GM21526 (cell line): Measurements from ENCODE around the gene DCAF17.
A peak's percentile ranks its signal among the peaks of the same experiment; 100 is the strongest.
"Not testable (repeated sequence)": the region's sequence is repeated elsewhere in the genome, so short reads cannot be mapped to it uniquely, and the experiment has no call there.

Experiments used
- ATAC-seq: cut with Tn5 transposase; IDR thresholded peaks from one replicate; pipeline ENCODE4 v1.9.1; 2021; ENCODE audit warnings: moderate library complexity; ENCODE audit not compliant: unreplicated experiment, low FRiP score

Gene DCAF17

DNA sequence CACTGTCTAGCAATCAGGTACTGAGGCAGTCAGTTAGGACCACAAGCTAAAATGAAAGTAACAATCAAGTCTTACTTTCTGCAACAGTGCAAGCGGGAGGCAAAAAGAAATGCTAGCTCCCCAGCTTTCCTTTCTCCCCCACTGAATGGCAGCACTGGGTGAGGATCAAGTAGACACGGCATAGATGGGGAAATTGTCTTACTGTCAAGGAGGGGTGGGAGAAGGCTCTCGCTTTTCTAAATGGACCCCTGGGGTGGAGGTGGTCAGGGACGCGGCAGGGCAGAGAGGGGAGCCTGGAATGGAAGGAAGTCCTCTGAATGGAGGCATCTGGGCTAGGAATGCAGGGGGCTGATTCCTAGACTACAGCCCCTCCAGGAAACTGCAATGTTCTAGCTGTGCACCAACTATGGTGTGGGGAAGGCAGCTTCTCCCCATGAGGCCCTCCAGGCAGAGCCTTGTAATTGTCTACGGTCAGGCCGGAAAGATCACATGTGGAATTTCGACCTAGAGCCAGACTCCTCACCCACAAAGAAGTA is 24.5 kb upstream of the DCAF17 start:
- no peak for ATAC-seq

DNA sequence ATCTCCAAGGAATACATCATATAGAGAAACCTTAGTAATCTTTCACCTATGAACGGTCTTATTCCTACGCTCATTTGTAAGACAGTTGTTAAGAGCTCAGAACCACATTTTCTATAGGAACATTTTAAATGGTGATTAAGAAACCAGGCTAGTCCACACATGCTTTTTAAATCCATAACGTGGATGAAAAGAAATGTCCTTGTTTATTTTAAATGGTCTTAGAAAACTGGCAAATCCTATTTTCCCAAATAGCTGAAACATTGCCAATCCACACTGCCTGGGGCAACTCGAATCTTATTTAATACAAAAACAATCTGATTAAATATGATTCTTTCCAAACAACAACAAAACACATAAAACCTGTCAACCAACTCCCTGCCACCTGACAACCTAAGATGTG is 23.9 kb upstream of the DCAF17 start:
- ATAC-seq, result no peak

- ATAC-seq, result no peak
Measured at GRCh38 chr2:171410624-171411023, 23.4 kb upstream of the DCAF17 start.

- no peak for ATAC-seq
Measured at GRCh38 chr2:171411214-171411613, 22.8 kb upstream of the DCAF17 start.

DNA sequence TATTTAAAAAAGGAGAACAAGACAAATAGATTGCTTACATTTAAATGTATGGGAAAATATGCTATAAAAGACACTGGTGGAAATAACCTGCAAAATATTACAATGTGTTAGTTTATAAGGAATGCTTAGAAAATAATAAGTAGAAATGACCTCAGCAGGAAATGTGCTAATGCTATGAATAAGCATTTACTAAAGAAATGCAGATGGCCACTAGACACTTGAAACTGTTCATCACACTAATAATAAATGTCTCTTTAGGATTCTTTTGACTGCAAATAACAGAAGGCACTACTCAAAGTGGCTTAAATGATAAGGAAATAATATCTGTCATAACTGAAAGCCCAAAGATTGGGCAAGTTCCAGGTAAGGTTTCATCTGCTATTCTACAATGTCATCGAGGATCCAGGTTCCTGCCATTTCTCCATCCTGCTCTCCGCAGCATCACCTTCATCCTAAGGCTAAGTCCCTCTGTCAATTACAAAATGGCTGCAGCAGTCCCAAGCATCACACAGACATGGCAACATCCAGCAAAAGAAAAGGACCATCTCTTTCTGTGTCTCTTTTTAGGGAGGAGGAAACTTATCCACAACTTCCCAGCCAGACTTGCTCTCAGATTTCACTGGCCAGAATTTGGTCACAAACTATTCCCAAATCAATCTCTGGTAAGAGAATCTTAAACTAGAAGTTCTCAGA is 22.1 kb upstream of the DCAF17 start:
- ATAC-seq, result no peak

DNA sequence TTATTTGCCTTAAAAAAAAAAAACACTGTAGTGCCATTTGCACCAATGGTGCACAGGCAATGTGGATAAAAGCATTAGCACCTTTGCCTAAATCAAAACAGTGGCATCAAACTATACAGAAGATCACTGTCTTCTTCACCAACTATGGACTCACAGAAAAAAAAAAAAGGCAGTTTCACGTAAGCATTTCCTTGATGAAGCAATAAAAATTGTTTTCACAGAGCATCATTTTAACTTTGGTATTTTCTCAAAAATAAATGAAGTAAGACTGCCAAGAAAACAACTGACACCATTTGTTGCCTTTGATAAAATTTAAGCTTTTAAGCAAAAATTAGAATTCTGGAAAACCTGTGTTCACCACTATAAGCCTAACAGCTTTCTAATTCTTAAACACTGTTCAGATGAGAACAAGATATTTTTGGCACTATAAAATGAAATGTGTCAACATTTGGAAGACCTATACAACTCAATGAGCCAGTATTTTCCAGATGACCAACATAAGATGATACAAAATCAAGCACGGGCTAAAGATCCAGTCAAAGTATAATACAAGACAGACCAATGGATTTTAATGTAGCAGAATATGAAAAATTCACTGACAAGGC is 21.4 kb upstream of the DCAF17 start:
- ATAC-seq, result no peak

GRCh38 chr2:171414645-171415044 is 19.4 kb upstream of the DCAF17 start:
- not testable (repeated sequence) for ATAC-seq

DNA sequence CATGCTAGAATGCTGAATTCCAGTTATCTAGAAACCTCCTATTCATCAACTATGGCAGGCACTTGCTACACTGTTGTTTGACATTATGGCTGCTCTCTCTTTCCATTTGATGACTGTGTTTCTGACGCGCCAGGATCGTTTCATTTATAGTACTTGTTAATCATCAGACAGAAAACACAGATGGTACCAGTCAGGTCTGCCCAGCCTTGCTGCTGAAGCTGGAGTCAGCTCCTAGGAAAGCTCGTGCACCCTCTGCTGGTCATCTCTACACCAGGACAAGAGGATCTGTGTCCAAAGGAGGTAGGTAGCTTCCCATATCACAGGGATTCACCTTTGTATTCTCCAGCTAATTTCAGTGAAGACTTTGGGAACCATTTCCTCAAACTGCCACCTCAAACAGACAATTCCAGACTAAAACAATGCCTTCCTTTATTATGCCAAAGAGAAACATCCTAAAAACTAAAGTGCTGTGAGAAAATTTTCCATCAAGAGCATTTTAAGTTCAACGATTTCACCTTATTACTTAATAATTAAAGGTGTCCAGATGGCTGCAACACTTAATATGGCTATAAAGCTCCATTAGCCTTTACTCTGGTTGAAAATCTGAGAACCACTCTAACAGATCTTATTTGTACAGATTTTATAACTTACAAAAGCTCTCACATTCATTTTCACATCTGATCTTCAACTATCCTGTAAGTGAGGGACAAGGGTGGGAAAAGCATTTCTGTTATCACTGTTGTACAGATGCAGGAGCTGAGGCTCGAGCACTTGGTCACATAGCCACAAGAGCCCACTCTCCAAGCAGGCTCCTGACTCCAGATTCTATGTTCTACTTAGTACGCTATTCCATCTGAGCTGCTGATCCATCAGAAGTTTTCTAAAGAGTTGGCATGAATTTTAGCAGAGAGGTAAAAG is 17.8 kb upstream of the DCAF17 start:
- peak; percentile 79 for ATAC-seq

- no peak for ATAC-seq
Measured at GRCh38 chr2:171419333-171419732, 14.7 kb upstream of the DCAF17 start.

DNA sequence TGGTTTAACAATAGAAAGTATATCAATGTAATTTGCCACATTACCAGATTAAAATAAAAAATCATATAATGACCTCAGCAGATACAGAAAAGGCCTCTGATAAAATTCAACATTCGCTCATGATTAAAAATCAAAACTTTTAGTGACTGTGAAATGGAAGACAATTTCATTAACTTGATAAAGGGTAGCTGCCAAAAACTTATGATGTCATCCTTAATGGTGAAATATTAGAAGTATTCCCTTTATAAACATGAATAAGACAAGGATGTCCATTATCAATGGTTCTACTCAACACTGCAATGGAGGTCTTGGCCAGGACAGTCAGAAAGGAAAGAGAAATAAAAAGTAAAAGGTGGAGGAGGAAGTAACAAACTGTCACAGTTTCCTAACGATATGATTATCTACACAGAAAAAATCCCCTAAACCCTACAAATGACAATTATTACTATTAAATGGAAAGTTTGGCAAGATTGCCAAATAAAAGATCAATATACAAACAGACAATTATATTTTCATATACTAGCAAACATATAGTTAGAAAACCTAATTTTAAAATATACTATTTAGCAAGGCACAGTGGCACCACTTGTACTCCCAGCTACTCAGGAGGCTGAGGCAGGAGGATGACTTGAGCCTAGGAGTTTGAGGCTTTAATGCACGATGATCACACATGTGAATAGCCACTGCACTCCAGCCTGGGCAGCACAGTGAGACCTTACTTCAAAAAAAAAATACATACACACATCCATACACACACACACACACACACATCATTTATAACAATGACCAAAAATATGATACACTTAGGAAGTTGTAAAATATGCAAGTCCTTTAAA is 13.1 kb upstream of the DCAF17 start:
- ATAC-seq, result no peak

- ATAC-seq, result not testable (repeated sequence)
Measured at GRCh38 chr2:171422710-171423495, 11.1 kb upstream of the DCAF17 start.

GRCh38 chr2:171430516-171431410 is 3.3 kb upstream of the DCAF17 start:
- no peak for ATAC-seq

- ATAC-seq, result no peak
Measured at GRCh38 chr2:171431677-171432167, 2.3 kb upstream of the DCAF17 start.

DNA sequence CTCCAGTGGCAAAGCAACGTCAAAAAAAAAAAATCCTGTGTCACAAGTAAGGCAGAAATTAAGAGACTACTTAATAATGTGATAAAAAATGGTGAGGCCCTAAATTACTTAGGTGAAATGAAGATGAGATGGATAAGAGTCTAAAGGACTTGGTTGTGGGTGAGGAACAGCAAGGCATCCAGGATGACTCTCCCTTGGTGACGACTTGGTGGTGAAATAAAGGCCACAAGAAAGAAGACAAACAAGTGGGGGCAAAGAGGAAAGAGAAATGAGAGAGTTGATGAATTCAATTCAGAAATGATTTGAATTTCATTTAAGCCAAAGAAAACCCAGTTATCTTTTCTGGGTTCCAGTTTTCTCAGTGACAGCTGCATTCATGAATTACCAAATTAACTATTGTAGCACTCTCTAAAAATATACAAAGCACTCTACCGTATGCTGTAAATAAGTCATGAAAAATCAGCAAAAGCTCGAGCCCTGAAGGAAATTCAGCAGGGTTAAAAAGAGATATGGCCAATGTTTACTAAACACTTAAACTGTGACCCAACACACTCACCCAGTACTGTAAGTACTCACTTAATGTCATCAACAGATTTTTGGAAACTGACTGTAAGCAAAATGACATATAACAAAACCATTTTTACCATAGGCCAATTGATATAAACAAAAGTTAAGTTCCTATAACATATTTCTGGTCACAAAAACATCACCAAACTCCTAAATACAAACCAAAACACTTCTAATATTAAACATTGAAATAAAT is 1.6 kb upstream of the DCAF17 start:
- ATAC-seq, result no peak

DNA sequence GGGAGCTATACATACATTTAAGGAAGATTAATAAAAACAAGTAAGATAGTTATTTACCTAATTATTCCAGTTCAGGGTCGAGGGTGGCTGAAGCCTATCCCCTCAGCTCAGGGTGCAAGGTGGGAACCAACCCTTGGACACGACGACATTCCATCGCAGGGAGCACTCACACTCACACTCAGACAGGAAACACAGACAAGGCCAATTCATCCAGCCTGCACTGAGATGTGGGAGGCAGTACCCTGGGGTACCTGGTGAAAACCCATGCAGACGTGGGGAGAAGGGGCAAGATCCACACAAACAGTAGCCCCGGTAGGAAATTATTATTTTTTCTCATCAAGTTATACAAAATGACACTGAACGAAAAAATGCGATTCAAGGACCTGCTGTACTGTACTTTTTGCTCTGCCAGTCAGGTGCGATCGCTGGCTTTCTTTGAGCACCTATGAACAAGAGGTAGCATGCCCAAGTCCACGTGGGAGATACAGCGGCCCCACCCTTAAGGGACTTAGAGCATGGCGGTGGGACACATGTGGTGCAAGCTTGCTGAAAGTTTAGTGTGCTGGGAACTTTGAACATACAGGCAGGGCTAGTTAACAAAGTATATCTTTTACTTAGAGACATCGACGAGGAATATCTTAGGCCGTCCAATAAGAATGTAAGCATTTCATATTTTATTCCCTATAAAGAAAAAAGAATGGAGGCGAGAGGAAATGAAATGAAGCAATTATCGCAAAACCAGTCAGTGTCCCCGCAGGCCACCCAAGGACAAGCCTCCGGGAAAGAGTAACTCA is 860 bp upstream of the DCAF17 start:
- ATAC-seq, result no peak

- no peak for ATAC-seq
Measured at GRCh38 chr2:171433763-171434012, 338 bp upstream of the DCAF17 start, which contains the start of gene METTL8. Gene METTL8 (minus strand): TSS chr2:171433990. CDS start chr2:171392185, 41,805 bp downstream.

DNA sequence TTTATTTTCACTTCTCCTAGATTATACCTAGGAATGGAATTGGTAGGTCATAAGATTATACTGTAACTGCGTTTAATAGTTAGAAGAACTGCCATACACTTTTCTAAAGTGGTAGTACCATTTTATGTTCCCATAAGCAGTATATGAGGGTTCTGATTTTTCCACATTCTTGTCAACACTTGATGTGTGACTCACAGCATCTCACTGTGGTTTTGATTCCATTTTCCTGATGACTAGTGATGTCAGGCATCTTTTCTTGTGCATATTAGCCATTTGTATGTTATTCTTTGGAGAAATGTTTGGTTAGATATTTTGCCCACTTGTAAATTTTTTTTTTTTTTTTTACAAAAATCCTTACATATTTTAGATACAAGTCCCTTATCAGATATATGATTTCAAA is 2.3 kb downstream of the DCAF17 start:
- no peak for ATAC-seq
